NCI-H1092 treated with DMSO at 0.1 percent for 48 hours (cell line): ENCODE measurements around the gene ZNF362.
A peak's percentile ranks its signal among the peaks of the same experiment; 100 is the strongest.

Experiments
- DNase-seq: peaks from one replicate; lab custom pipeline; 2025; lab: John Stamatoyannopoulos, UW

ZNF362 gene

GRCh38 chr1:33327587-33328325, 71.5 kb downstream of the ZNF362 start:
- DNase-seq = peak; percentile 76

DNA sequence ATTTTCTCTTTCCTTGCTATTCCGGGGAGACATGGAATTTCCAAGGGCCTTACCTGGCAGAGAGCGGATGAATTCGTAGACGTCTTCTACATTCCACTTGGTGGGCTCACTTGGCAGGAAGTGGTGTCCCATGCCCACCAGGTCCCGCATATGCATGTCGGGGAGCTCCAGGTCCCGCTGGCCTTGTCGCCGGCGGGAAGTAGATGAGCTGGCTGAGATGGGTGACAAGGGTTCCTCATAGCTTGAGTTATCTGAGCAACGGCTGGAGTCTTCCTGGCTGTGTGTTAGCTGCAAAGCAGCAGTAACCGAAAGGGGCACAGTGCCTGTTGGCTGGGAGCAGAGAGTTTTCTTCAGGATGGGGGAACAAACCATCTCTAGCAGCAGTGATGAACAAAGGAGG, 72.5 kb downstream of the ZNF362 start:
- no peak for DNase-seq

- DNase-seq = no peak
Measured at GRCh38 chr1:33329600-33330305, 73.5 kb downstream of the ZNF362 start.

DNA sequence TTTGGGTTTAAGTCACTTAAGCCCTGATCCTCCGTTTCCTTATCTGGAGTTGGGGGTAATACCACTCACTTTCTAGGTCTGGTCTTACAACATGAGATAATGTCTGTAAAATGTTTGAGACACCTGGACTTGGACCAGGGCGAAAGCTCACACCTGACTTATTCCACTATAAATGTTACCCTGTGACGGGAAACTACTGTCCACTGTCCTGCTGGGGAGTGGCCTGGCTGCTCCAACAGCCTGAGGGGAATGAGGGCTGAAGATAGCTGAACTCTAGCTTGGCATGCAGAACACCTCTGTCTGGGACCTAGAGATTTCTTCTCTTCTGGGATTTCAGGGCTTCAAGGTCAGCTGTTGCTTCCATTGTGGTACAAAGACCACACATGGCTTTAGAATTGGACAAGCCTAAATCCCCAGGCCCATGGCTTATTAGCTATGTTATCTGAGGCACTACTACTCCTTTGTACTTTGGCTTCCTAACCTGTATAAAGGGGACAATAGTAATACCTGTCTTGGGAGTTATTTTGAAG, 74.1 kb downstream of the ZNF362 start:
- DNase-seq = no peak

GRCh38 chr1:33330906-33331305, 74.6 kb downstream of the ZNF362 start:
- no peak for DNase-seq

DNA sequence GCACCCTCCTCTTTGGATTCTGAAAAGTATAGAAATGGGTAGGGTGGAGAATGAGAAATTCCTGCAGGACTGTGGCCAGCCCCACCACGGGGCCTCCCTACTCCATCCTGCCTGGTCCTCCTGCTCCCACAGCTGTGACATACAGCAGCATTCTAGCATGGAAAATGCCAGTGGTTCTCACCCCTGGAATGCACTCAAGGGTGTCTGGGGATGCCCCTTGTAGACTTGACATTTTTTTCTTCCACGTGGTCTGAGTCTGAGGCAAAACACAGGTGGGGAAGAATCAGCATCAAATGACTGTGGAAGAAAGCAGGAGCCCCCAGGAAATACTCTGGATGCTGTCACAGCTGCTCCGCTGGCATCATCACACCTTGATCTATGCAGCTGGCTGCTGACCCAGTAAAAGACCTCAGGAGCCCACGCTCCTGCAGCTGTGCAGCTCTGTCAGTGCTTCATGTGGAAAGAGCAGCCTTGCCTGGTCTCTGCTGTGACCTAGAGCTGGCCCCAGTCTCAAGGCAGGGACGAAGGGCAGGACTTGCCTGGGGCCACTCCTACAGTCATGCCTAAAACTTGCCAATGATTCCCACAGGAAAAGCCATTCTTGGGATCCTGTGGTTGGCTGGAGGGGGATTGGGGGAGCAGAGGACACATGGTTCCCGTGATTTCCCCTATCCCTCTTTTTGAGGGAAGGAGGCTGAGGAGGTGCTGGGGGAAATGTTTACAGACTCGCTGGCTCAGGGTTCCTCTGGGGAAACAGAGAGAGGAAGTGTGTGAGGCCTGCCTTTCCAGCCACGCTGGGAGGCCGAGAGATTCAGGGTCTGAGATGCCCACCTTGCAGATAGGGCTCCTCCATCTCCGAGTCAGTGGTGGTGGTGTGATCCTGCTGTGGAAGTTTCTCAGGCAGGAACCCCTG, 75.4 kb downstream of the ZNF362 start:
- no peak for DNase-seq

DNA sequence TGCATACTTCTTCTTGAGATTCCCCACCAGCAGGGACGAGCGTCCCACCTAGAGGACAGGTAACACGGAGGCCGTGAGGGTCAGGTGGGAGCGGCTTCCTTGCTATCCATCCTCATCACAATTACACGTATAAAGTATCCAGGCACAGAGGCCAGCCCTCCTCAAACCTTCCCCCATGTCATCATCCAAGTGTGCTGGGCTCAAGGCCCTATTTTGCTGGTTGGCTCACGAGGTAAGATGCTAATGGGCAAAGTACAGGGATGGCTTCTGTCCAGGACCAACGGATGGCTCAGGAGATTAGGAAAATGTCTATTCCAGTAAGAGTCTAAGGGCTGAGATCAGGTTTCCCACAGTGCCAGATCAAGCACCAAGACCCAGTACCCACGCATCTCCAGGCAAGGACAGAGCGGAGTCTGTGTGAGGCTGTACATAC, 76.1 kb downstream of the ZNF362 start:
- DNase-seq = no peak

GRCh38 chr1:33332881-33333280, 76.6 kb downstream of the ZNF362 start:
- no peak for DNase-seq

DNA sequence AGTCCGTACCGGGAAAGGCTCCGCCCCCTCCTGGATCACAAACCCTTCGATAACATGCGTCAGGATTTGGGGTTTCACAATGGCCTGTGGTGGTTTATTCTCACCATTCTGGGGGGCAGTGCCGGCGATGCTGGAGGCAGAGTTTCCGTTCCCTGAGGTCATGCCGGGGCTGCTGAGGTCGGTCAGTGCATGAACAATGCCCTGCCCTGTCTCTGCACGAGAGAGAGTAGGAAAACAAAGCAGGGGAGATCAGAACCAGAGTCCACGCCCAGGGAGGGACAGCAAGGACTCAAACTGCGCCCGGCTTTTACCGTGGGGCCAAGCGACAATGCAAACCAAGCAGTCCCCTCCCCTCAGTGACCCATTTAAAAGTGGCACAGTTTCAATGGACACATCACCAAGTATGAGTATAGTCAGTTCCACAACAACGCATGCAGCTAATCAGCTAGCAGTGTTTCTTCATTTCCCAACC, 77.8 kb downstream of the ZNF362 start:
- no peak for DNase-seq

GRCh38 chr1:33335020-33335419, 78.7 kb downstream of the ZNF362 start:
- no peak for DNase-seq

GRCh38 chr1:33336580-33336979, 80.3 kb downstream of the ZNF362 start:
- DNase-seq = peak; percentile 50

DNA sequence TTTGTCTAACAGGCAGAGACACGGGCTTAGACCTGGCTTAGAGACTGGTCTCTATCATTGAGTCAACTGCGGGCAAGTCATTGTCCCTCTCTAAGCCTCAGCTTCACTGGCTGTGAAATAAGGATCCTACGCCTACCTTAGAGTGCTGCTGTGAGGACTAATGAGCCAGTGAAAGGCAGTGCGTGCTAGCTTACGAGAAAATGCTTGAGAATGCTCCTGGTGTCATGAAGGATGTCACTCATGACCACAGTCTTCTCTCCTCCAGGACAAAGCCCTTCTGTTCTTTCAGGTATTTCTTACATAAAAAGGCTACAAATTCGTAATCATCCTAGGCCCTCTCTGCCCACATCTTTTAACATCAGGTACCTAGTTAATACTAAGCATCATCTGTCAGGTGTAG, 81.1 kb downstream of the ZNF362 start:
- no peak for DNase-seq

- DNase-seq = no peak
Measured at GRCh38 chr1:33338048-33338439, 81.8 kb downstream of the ZNF362 start.

- DNase-seq = no peak
Measured at GRCh38 chr1:33338440-33339211, 82.3 kb downstream of the ZNF362 start.

DNA sequence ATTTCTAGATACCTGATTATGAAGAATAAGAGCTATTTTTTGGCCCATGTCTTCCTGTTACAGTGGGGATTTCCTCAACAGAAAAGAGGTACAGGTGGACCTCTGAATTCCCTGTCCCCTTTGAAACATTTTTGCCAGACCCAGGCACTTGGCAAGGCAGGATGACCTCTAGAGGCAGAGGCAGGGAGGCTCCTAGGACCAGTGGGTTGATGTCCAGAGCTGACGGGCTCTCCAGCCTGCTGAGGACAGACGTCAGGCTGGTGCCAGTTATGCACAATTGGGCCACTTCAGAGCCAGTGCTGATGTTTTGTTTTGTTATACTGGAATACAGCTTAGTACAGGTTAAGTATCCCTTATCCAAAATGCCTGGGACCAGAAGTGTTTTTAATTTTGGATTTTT, 83.1 kb downstream of the ZNF362 start:
- no peak for DNase-seq

DNA sequence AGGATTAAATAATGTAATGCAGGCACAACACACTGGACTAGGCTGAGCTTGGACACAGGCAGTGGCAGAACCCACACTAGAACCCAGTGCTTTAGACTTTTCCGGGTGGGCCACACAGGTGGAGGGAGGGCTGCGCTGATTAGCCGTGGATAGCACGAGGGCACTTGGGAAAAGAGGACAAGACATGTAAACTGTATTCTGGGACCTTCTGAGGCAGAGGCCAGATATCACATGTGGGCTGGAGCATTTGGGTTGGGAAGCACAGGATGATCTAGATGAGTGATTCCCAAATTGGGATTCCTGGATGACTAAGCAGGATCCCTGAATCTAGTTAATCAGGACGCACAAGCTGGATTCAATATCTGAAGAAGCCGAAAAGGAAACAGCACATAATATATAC, 84.9 kb downstream of the ZNF362 start:
- DNase-seq = no peak

DNA sequence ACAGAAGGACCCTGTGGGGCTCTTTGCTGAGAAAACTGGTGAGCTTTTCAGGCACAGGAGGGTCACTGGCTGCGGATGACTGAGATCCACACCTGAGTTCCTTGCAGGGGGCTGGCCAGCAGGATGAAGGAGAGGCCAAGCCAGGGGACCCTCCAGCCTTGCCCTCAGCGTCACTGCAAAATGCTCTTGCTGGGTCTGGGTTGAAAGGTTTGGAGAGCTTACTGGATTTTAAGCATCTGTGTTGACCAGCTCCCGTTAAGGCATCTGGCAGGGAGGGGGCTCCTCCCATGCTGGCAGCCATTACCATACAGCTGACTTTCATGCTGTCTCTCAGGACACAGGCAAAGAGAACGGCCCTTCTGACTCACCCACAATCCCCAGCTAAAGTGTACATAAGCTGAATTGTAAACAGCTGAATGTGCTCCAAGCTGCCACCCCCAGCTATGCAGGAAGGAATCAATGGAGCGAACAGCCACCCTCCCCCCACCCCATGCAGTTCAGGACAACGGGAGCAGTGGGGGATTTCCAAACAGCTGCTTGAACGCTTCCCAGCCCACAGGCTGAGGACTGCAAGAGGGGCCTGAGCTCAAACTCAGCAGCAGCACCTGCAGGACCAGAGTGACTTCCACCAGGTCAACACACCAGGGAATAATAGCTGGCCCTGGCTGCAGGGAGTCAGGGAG, 85.9 kb downstream of the ZNF362 start:
- DNase-seq = peak; percentile 99

- DNase-seq = no peak
Measured at GRCh38 chr1:33343539-33343938, 87.2 kb downstream of the ZNF362 start.

- no peak for DNase-seq
Measured at GRCh38 chr1:33344896-33345560, 88.7 kb downstream of the ZNF362 start.

DNA sequence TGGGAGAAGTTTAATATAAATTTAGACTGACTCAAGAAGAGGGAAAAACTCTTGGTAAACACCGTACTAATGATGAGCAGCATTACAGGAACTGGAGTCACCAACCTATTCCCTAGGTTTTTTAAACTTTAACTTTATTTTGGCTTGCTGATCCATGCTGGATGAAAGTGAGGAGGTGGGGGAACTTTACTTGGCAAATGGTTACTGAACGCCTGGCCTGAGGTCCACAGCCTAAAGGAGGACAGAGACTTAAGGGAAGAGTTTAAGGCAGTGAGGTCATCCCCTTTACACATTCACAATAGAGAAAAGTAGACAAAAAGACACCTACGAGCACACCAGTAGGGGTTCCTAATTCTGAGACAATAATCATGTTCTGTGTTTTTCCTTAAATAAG, 90.2 kb downstream of the ZNF362 start:
- DNase-seq = no peak
